Measurements from ENCODE around the gene PGLYRP4.

The PGLYRP4 gene

DNA sequence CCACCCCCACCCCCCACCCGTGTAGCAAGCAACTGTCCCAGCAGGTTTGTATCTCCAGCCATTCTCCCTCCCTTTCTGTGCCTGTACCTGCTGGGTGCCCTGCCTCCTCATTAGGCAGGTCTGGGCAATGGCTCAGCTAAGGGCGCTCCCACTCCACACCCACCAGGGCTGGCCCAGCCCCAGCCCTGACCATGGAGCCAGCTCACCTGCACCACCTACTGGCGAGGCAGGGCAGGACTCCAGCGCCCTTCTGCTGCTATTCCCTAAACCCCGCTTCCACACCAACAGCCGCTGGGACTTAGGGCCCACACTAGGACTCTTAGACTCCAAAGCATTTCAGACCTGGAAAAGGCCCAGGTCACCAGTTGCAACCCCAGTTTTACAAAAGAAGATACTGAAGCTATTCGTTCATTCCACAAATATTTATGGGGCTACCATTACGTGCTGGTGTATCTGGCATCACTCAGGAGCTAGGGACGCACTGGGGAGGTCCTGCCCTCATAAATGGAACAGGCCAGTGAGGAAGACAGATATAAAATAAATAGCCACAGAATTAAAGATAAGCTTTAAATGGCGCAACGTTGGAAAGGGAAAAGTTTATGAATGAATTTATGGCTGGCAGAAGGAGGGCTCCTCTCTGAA lies 59.9 kb downstream of the PGLYRP4 start:
- DNase-seq (ENCODE audit: low read depth): no peak

All from activated T-helper 9 cell treated with anti-CD3 and anti-CD28 coated beads, Interleukin-2, amount 50 U/mL, for 16 hours (primary cell).